ENCODE data around the gene ZNF444. TPM values are rescaled to one million over a fixed set of nuclear protein-coding genes. Genes with fewer than 3 reads are reported as not detected.

ZNF444 gene
- 12.9 and 13.9 TPM in 2 replicates for total RNA-seq

GRCh38 chr19:56140583-56141416, at the start of gene ZNF444:
Gene ZNF444, plus strand, starts transcription at chr19:56141287. Its CDS starts 5,625 bp downstream, at chr19:56146912.

GRCh38 chr19:56121180-56122167, 19.6 kb upstream of the ZNF444 start, which contains the start of gene ZNF787:
Gene ZNF787, minus strand, starts transcription at chr19:56121295. Its CDS starts 18,078 bp downstream, at chr19:56103217.

GRCh38 chr19:56175861-56176307, 34.8 kb downstream of the ZNF444 start, which contains the start of gene GALP:
Gene GALP, plus strand, starts transcription at chr19:56176008. Its CDS starts 1,101 bp downstream, at chr19:56177109.

GRCh38 chr19:56197646-56198045, 56.6 kb downstream of the ZNF444 start, which contains the start of gene ZSCAN5B:
Gene ZSCAN5B, minus strand, starts transcription at chr19:56197783. Its CDS starts 4,731 bp downstream, at chr19:56193052.

GRCh38 chr19:56201973-56202372, 60.9 kb downstream of the ZNF444 start, which contains the start of gene ZSCAN5C:
Gene ZSCAN5C, plus strand, starts transcription at chr19:56202273. Its CDS starts 3,641 bp downstream, at chr19:56205914.

Other genes starting within 250 kb of the ZNF444 start
- gene NLRP13, start 209.0 kb upstream of the ZNF444 start, total RNA-seq = not detected in 2 replicates
- gene NLRP8, start 193.5 kb upstream of the ZNF444 start, total RNA-seq = not detected in 2 replicates
- gene NLRP5, start 154.5 kb upstream of the ZNF444 start, total RNA-seq = not detected in 2 replicates
- 20.2 and 30.2 TPM in 2 replicates for gene ZNF787, start 20.0 kb upstream of the ZNF444 start, total RNA-seq
- not detected in 2 replicates for gene GALP, start 34.7 kb downstream of the ZNF444 start, total RNA-seq
- not detected in 2 replicates for gene ZSCAN5B, start 56.5 kb downstream of the ZNF444 start, total RNA-seq
- gene ZSCAN5C, start 61.0 kb downstream of the ZNF444 start, total RNA-seq = under 0.01 TPM in 1 of 2 replicates, not detected in the other
- not detected in 2 replicates for gene EDDM13, start 131.5 kb downstream of the ZNF444 start, total RNA-seq
- gene ZSCAN5A, start 173.6 kb downstream of the ZNF444 start, total RNA-seq = 5.1 and 5.9 TPM in 2 replicates